Transverse colon (tissue), 4 donors: ENCODE results near the gene PSMD12.

Experiments used
- EP300 ChIP-seq: sonication (generic); formaldehyde crosslinking; IDR thresholded peaks from one replicate; pipeline ENCODE4 v1.6.1; 2017; ENCODE audit warnings: antibody characterized with exemption, low read depth
- POLR2A ChIP-seq: fragments of 450-650 bp; IDR thresholded peaks from one replicate; pipeline ENCODE4 v1.6.1; 2016; ENCODE audit warnings: antibody characterized with exemption, mild to moderate bottlenecking, moderate library complexity
- POLR2AphosphoS5 ChIP-seq, 3 donors: sonication (generic); formaldehyde crosslinking; IDR thresholded peaks; one replicate each; pipeline ENCODE4 v1.6.1; 2016; ENCODE audit warnings: antibody characterized with exemption in 3 of 3
- TF ChIP-seq, protein P1 (sequence below), 5 experiments: fragments of 200-600 bp in 3 of 5; fragments of 450-650 bp in 2 of 5; sonication (generic) in 3 of 5; IDR thresholded peaks; 1 replicate in 2 of 5; 2 replicates in 3 of 5; pipeline ENCODE4 v1.5.1; 2016 to 2017; ENCODE audit warnings: antibody characterized with exemption in 5 of 5, inconsistent platforms in 3 of 5, mild to moderate bottlenecking in 2 of 5, moderate library complexity in 1 of 5

DNA sequence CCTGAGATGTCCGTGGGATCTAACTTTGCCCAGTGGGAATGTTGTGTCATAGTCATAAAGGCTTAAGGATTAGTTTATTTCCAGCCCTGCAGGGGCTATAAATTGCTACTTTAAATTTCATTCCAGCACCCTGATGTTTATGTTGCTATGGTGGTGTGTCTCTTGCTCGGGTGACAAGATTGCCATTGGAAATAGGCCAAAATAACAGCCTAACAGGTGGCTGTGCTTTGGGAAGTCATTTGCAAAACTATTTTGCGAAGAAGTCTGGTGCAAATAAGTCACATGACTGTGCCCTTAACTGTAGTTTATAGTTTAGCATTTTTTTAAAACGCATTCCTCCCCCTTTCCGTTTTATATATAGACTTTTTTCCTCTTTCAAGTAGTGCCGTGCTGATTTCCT is 33.8 kb upstream of the PSMD12 start:
- TF ChIP-seq, protein P1, sequence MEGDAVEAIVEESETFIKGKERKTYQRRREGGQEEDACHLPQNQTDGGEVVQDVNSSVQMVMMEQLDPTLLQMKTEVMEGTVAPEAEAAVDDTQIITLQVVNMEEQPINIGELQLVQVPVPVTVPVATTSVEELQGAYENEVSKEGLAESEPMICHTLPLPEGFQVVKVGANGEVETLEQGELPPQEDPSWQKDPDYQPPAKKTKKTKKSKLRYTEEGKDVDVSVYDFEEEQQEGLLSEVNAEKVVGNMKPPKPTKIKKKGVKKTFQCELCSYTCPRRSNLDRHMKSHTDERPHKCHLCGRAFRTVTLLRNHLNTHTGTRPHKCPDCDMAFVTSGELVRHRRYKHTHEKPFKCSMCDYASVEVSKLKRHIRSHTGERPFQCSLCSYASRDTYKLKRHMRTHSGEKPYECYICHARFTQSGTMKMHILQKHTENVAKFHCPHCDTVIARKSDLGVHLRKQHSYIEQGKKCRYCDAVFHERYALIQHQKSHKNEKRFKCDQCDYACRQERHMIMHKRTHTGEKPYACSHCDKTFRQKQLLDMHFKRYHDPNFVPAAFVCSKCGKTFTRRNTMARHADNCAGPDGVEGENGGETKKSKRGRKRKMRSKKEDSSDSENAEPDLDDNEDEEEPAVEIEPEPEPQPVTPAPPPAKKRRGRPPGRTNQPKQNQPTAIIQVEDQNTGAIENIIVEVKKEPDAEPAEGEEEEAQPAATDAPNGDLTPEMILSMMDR (IDR thresholded peaks at IDR 0.05): no peak
- no peak for TF ChIP-seq POLR2A
- TF ChIP-seq POLR2AphosphoS5 (IDR thresholded peaks at IDR 0.05): no peak
- no peak for TF ChIP-seq EP300
